ENCODE results near the gene RPRD1A. TPM values are rescaled to one million over a fixed set of nuclear protein-coding genes. Genes with fewer than 3 reads are reported as not detected.
A peak's percentile ranks its signal among the peaks of the same experiment; 100 is the strongest.
"Not testable (repeated sequence)": the region's sequence is repeated elsewhere in the genome, so short reads cannot be mapped to it uniquely, and the experiment has no call there.

The RPRD1A gene
- total RNA-seq, 1 donor = 34.3 TPM

DNA sequence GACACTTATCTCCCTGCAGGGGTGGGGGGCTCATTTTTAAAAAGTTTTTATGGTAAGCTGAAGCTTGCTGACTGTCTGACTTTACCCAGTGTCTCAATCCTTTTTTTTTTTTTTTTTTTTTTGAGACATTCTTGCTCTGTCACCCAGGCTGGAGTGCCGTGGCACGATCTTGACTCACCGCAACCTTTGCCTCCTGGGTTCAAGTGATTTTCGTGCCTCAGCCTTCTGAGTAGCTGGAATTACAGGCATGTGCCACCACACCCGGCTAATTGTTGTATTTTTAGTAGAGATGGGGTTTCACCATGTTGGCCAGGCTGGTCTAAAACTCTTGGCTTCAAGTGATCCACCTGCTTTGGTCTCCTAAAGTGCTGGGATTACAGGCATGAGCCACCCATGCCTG is 24.8 kb upstream of the RPRD1A start:
- not testable (repeated sequence) for H3K27me3 ChIP-seq (ENCODE audit: insufficient read depth, low read length); H3K4me3 ChIP-seq (ENCODE audit: low read length); H3K9me3 ChIP-seq (ENCODE audit: low read depth, low read length); H3K4me1 ChIP-seq (ENCODE audit: insufficient read depth, low read length)

DNA sequence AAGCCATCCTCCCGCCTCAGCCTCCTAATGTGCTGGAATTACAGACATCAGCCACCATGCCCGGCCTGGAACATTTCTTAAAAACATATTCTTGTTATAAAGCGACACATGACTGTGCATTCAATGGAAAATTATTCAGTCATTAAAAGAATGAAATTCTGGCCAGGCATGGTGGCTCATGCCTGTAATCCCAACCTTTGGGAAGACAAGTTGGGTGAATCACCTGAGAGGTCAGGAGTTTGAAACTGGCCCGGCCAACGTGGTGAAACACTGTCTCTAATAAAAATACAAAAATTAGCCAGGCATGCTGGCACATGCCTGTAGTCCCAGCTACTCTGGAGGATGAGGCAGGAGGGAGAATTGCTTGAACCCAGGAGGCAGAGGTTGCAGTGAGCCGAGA is 21.6 kb upstream of the RPRD1A start:
- H3K9me3 ChIP-seq (ENCODE audit: low read depth, low read length) = no peaks in the 10 kb centered on the region
- H3K4me3 ChIP-seq (ENCODE audit: low read length) = no peak overlapping the region
- H3K27me3 ChIP-seq (ENCODE audit: insufficient read depth, low read length) = no peaks in the 10 kb centered on the region
- no peaks in the 10 kb centered on the region for H3K4me1 ChIP-seq (ENCODE audit: insufficient read depth, low read length)

DNA sequence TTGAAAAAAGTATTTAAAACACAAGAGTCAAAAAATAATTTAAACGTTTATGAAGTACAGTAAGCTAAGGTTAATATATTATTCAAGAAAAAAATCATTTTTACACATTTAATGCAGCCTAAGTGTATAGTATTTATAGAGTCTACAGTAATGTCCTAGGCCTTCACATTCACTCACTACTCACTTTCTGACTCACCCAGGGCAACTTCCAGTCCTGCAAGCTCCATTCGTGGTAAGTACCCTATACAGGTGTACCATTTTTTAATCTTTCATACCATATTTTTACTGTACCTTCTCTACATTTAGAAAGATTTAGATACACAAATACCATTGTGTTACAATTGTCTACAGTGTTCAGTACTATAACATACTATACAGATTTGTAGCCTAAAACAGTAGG is 20.9 kb upstream of the RPRD1A start:
- Histone ChIP-seq H3K4me1 (ENCODE audit: insufficient read depth, low read length) (no peaks in the 10 kb centered on the region), H3K27me3 (ENCODE audit: insufficient read depth, low read length) (no peaks in the 10 kb centered on the region), H3K9me3 (ENCODE audit: low read depth, low read length) (no peaks in the 10 kb centered on the region), H3K4me3 (ENCODE audit: low read length) (no peak overlapping the region)

DNA sequence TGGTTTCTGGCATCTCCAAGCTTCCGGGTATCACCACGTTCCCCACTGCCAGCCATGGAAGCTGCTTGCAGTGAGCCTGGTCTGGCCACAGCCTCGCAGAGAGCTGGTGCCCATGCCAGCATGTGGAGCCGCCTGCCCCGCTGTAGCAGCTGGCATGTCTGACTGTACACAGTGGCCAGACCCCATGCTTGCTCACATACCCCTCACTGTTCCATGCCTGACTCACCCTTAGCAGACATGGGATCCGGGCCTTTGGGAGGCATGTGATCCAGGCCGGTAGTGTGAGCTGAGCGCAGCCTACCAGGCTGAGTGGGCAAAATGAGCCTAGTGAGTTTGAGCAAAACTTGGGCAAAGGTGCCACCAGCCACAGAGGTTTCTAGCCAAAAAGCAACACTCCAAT is 18.8 kb upstream of the RPRD1A start:
- H3K4me1 ChIP-seq (ENCODE audit: insufficient read depth, low read length) = no peaks in the 10 kb centered on the region
- no peaks in the 10 kb centered on the region for H3K9me3 ChIP-seq (ENCODE audit: low read depth, low read length)
- H3K27me3 ChIP-seq (ENCODE audit: insufficient read depth, low read length) = no peaks in the 10 kb centered on the region
- H3K4me3 ChIP-seq (ENCODE audit: low read length) = no peak overlapping the region

DNA sequence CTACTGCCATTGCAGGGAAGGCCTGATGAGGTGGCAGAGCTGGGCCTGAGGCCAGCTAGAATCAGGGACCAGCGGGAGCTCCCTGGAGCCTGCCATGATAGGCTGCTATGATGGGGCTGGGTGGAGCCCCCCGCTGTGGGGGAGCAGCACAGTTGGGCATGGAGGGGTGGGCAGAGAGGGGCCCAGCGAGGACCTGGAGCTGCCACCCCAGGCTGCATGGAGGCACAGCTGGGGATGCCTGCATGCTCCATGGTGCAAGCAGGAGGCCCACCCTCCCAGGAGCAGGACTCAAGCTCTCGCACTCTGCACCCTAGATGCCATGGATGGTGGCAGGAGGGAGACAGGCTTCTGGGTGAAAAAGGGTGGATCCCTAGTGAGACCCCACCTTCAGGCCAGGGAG is 17.8 kb upstream of the RPRD1A start:
- Histone ChIP-seq H3K9me3 (ENCODE audit: low read depth, low read length) (peaks cover 10% of the 10 kb centered on the region), H3K27me3 (ENCODE audit: insufficient read depth, low read length) (no peaks in the 10 kb centered on the region), H3K4me1 (ENCODE audit: insufficient read depth, low read length) (no peaks in the 10 kb centered on the region), H3K4me3 (ENCODE audit: low read length) (no peak overlapping the region)

DNA sequence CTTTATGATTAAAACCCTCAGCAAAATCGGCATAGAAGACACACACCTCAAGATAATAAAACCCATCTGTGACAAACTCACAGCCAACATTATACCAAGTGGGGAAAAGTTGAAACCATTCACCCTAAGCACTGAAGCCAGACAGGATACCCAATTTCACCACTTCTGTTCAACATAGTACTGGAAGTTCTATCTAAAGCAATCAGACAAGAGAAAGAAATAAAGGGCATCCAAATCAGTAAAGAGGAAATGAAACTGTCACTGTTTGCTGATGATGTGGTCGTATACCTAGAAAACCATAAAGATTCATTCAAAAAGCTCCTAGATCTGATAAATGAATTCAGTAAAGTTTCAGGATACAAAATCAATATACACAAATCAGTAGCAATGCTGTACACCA is 16.4 kb upstream of the RPRD1A start:
- Histone ChIP-seq H3K27me3 (ENCODE audit: insufficient read depth, low read length) (no peaks in the 10 kb centered on the region), H3K4me1 (ENCODE audit: insufficient read depth, low read length) (no peaks in the 10 kb centered on the region), H3K4me3 (ENCODE audit: low read length) (no peak overlapping the region), H3K9me3 (ENCODE audit: low read depth, low read length) (peaks cover 10% of the 10 kb centered on the region)

DNA sequence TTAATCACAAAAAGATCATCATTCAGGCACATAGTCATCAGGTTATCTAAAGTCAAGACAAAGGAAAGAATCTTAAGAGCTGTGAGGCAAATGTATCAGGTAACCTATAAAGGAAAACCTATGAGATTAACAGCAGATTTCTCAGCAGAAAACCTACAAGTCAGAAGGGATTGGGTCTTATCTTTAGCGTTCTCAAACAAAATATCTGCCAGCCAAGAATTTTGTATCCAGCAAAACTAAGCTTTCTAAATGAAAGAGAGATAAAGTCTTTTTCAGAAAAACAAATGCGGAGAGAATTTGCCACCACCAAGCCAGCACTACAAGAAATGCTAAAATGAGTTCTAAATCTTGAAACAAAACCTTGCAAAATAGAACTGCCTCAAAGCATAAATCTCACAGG is 13.8 kb upstream of the RPRD1A start:
- H3K4me1 ChIP-seq (ENCODE audit: insufficient read depth, low read length); H3K27me3 ChIP-seq (ENCODE audit: insufficient read depth, low read length); H3K4me3 ChIP-seq (ENCODE audit: low read length): not testable (repeated sequence)
- H3K9me3 ChIP-seq (ENCODE audit: low read depth, low read length) = peaks cover 10% of the 10 kb centered on the region

DNA sequence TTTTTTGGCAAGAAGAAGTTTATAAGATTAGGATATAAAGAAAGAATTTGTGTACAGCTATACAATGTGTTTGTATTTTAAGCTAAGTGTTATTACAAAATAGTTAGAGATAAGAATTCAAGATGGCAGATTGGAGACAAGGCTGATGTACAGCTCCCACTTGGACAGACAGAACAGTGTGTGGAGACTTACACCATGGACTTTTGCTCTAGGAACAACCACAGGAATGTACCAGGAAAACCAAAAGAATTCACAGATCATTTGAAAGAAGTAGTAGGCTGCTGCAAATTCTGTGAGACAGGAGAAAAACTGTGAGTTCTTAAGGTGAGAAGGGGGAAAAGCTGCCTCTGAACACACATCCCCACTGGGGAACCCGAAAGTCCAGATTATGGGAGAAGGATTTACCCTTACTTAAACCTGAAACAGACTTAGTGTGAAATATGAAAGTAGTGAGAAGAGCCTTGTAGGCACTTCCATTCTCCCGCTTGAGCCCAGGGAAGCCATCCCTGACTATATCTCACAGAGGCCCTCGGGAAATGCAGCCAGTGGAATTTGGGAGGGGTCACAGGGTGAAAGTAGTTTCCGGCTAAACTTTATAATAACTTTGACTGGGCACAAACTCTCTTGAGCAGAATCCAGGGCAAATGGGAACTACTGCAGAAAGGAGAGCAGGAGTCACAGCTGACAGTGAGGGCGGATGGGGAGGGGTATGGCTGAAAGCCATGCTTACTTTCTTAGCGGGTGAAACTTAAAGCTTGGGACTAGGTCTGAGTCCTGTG is 11.6 kb upstream of the RPRD1A start:
- Histone ChIP-seq H3K27me3 (ENCODE audit: insufficient read depth, low read length) (peaks cover 3% of the 10 kb centered on the region), H3K4me3 (ENCODE audit: low read length) (no peak overlapping the region), H3K9me3 (ENCODE audit: low read depth, low read length) (peaks cover 10% of the 10 kb centered on the region), H3K4me1 (ENCODE audit: insufficient read depth, low read length) (peaks cover 10% of the 10 kb centered on the region)

DNA sequence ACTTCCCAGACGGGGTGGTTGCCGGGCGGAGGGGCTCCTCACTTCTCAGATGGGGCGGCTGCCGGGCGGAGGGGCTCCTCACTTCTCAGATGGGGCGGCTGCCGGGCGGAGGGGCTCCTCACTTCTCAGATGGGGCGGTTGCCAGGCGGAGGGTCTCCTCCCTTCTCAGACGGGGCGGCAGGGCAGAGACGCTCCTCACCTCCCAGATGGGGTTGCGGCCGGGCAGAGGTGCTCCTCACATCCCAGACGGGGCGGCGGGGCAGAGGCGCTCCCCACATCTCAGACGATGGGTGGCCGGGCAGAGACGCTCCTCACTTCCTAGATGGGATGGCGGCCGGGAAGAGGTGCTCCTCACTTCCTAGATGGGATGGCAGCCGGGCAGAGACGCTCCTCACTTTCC is 10.4 kb upstream of the RPRD1A start:
- H3K27me3 ChIP-seq (ENCODE audit: insufficient read depth, low read length); H3K4me3 ChIP-seq (ENCODE audit: low read length): not testable (repeated sequence)
- Histone ChIP-seq H3K4me1 (ENCODE audit: insufficient read depth, low read length) (peaks cover 10% of the 10 kb centered on the region), H3K9me3 (ENCODE audit: low read depth, low read length) (peaks cover 10% of the 10 kb centered on the region)

DNA sequence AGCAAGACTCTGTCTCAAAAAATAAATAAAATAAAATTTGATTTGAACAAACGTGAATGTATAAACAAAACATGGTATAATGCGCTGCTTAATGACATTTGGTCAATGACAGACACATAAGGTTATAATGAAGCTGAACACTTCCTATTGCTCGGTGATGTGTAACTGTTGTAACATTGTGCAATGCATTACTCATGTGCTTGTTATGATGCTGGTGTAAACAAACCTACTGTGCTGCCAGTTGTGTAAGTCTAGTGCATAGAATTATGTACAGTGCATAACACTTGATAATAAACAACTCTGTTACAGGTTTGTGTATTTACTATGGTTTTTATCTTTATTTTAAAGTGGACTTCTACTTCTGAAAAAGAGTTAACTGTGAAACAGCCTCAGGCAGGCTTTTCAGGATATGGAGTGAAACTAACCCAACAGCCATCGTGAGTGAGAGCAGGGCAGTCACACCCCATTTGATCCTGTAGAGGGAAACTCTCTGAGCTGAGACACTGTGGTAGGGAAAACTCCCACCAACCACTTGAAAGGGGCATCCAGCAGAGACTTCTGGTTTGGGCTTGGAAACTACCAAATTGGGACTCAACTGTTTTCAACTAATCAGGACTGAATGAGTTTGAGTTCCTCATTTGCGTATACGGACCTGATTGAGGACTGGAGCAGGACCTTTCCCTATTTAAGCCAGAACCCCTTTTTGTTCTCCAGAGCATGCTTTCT is 8.7 kb upstream of the RPRD1A start:
- H3K4me3 ChIP-seq (ENCODE audit: low read length) = no peak overlapping the region
- peaks cover 9% of the 10 kb centered on the region for H3K9me3 ChIP-seq (ENCODE audit: low read depth, low read length)
- peaks cover 3% of the 10 kb centered on the region for H3K27me3 ChIP-seq (ENCODE audit: insufficient read depth, low read length)
- H3K4me1 ChIP-seq (ENCODE audit: insufficient read depth, low read length) = peaks cover 10% of the 10 kb centered on the region

DNA sequence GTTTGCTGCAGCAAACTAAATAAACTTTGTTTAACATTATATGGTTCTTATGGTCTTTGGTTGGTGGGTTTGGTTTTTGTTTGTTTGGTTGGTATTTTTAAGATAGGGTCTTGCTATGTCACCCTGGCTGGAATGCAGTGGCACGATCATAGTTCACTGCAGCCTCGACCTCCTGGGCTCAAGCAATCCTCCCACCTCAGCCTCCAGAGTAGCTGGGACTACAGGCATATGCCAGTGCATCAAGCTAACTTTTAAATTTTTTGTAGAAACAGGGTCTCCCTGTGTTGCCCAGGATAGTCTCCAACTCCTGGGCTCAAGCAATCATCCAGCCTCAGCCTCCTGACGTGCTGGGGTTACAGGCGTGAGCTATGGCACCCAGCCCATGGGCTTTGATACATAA is 7.1 kb upstream of the RPRD1A start:
- no peak overlapping the region for H3K4me3 ChIP-seq (ENCODE audit: low read length)
- peaks cover 3% of the 10 kb centered on the region for H3K27me3 ChIP-seq (ENCODE audit: insufficient read depth, low read length)
- H3K4me1 ChIP-seq (ENCODE audit: insufficient read depth, low read length) = peaks cover 10% of the 10 kb centered on the region
- H3K9me3 ChIP-seq (ENCODE audit: low read depth, low read length) = no peaks in the 10 kb centered on the region

DNA sequence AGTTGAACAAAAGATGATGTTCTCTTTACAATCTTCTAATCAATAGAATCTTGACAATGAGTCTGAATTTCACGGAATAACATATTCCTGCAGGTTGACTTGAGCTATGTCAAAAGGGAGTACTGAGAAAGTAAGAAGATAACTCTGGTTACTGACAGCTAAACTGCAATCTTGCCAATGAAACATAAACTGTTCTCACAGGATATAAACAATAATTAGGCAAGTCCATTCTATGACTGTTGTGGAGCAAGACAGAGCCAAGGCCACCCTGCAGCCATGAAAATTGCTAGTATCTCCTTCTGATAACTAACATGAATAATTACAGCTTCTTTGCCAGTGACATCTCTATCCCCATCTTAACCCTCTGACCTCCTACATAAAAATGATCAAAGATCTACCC is 6.3 kb upstream of the RPRD1A start:
- H3K9me3 ChIP-seq (ENCODE audit: low read depth, low read length) = no peaks in the 10 kb centered on the region
- H3K27me3 ChIP-seq (ENCODE audit: insufficient read depth, low read length) = peaks cover 3% of the 10 kb centered on the region
- H3K4me3 ChIP-seq (ENCODE audit: low read length) = no peak overlapping the region
- H3K4me1 ChIP-seq (ENCODE audit: insufficient read depth, low read length) = peaks cover 10% of the 10 kb centered on the region

DNA sequence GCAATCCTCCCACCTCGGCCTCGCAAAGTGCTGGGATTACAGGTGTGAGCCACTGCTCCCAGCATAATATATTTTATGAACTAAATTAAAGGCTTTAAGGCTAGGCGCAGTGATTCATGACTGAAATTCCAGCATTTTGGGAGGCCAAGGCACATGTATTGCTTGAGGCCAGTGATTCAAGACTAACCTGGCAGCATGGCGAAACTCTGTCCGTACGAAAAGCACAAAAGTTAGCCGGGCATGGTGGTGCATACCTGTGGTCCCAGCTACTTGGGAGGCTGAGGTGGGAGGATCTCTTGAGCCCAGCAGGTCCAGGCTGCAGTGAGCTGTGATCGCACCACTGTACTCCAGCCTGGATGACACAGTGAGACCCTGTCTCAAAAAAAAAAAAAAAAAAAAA is 5.0 kb upstream of the RPRD1A start:
- not testable (repeated sequence) for H3K27me3 ChIP-seq (ENCODE audit: insufficient read depth, low read length); H3K4me3 ChIP-seq (ENCODE audit: low read length); H3K9me3 ChIP-seq (ENCODE audit: low read depth, low read length)
- H3K4me1 ChIP-seq (ENCODE audit: insufficient read depth, low read length) = peaks cover 13% of the 10 kb centered on the region

DNA sequence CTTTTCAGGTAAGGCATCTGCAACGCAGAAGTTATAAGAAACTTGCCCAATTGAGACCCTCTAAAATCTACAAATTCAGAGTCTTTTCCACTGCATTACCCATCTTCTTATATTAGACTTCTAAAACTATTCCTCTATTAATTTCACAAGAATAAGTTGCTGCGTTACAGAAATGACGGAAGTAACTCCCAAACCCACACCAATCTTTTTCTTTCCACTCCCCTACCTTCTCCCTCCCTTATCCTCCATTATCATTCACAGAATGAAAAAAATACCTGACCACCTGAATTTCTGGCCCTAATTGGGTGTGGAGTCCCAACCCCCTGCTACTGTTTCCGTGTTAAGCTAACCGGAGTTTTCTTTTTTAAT is 689 bp downstream of the RPRD1A start:
- Histone ChIP-seq H3K9me3 (ENCODE audit: low read depth, low read length) (no peaks in the 10 kb centered on the region), H3K27me3 (ENCODE audit: insufficient read depth, low read length) (no peaks in the 10 kb centered on the region), H3K4me3 (ENCODE audit: low read length) (peak overlapping the region; percentile 78), H3K4me1 (ENCODE audit: insufficient read depth, low read length) (peaks cover 32% of the 10 kb centered on the region)

DNA sequence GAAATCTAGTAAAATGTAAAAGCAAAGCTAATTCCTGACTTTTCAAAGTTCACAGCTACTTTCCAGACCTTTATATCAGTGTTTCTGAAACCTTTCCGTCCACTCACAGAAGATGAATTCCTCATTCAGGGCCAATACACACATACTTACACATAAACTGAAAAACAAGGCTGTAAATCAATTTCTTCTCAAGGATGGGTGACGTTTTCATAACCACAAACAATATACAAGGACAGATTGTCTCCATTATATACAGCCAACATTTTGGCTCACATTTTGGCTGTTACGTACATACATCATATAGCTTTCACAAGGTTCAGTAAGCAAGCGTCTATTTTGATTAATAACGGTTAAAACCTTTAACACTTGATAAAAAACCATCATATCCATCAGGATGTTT is 1.4 kb downstream of the RPRD1A start:
- H3K4me1 ChIP-seq (ENCODE audit: insufficient read depth, low read length) = peaks cover 32% of the 10 kb centered on the region
- no peak overlapping the region for H3K4me3 ChIP-seq (ENCODE audit: low read length)
- H3K27me3 ChIP-seq (ENCODE audit: insufficient read depth, low read length) = no peaks in the 10 kb centered on the region
- no peaks in the 10 kb centered on the region for H3K9me3 ChIP-seq (ENCODE audit: low read depth, low read length)

DNA sequence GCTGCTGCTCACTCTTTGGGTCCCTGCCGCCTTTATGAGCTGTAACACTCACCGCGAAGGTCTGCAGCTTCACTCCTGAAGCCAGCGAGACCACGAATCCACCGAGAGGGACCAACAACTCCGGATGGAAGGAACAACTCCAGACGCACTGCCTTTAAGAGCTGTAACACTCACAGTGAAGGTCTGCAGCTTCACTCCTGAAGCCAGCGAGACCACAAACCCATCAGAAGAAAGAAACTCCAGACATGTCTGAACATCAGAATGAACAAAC is 2.6 kb downstream of the RPRD1A start:
- H3K27me3 ChIP-seq (ENCODE audit: insufficient read depth, low read length); H3K9me3 ChIP-seq (ENCODE audit: low read depth, low read length); H3K4me3 ChIP-seq (ENCODE audit: low read length): not testable (repeated sequence)
- H3K4me1 ChIP-seq (ENCODE audit: insufficient read depth, low read length) = peaks cover 37% of the 10 kb centered on the region

Data from mononuclear cell (primary cell).